Measurements from ENCODE around the gene AADACL3.

The AADACL3 gene

DNA sequence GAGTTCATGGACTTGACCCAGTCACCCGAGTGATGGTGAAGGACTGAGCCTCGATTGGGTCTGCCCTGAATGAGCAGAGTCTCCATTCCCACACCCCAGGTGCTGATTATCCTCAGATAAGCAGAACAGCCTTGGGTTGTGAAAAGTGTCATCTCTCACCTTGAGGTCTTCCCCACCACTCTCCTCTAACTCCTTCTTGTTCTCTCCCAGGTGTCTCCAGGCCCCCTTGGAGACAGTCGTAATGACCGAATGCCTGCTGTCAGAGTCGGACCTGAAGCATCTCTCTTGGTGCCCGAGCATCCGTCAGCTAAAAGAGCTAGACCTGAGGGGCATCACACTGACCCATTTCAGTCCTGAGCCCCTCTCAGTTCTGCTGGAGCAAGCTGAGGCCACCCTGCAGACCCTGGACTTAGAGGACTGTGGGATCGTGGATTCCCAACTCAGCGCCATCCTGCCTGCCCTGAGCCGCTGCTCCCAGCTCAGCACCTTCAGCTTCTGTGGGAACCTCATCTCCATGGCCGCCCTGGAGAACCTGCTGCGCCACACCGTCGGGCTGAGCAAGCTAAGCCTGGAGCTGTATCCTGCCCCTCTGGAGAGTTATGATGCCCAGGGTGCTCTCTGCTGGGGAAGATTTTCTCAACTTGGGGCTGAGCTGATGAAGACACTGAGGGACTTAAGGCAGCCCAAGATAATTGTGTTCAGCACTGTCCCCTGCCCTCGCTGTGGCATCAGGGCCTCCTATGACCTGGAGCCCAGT, 61.1 kb downstream of the AADACL3 start:
- no peaks in the 10 kb centered on the region for H4K20me1 ChIP-seq
- H3K36me3 ChIP-seq: no peaks in the 10 kb centered on the region
- no peak overlapping the region for H3K4me3 ChIP-seq
- no peaks in the 10 kb centered on the region for H3K27me3 ChIP-seq
- H3K4me1 ChIP-seq: no peaks in the 10 kb centered on the region
- no peaks in the 10 kb centered on the region for H3K9me3 ChIP-seq
- no peak overlapping the region for H3K9ac ChIP-seq
- H3K4me2 ChIP-seq: no peak overlapping the region
- no peak for TF ChIP-seq Cebpa-rat (IDR thresholded peaks at IDR 0.05)
- H3K27ac ChIP-seq: no peak overlapping the region

Data from BLaER1 (cell line).